Measurements from ENCODE around the gene SLC29A2.
"Not testable (repeated sequence)": the region's sequence is repeated elsewhere in the genome, so short reads cannot be mapped to it uniquely, and the experiment has no call there.

The SLC29A2 gene

DNA sequence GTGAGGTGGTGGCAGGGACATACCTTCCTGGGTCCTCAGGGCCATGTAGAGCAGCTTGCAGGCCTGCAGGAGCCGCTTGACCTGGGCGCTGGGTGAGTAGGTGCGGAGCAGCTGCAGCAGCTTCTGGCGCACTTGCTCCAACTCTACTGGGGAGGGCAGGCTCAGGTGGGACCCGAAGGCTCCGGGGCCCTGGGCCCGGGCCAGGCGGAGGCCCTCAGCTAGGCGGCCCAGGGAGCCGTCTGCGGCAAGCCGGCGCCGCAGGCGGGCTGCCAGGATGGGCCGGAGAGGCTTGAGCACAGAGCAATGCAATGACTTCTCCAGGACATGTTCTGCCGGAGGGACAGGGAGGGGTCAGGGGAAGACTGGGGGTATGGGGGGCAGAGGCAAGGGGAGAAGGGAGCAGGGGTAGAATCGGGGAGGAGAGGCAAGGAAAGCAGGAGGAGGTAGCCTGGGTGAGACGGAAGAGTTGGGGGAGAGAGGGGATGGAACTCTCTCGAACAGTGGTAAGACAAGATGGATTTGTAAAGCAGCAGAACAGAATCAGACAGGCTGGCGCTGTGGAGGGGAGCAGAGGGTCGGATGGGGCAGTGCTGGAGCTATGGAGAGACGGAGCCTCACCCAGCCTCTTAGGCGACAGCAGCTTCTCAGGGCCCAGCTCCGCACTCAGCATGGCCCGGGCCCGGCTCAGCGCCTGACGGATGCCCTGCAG is 37.5 kb downstream of the SLC29A2 start:
- no peak for DNase-seq (ENCODE audit: low read depth)

DNA sequence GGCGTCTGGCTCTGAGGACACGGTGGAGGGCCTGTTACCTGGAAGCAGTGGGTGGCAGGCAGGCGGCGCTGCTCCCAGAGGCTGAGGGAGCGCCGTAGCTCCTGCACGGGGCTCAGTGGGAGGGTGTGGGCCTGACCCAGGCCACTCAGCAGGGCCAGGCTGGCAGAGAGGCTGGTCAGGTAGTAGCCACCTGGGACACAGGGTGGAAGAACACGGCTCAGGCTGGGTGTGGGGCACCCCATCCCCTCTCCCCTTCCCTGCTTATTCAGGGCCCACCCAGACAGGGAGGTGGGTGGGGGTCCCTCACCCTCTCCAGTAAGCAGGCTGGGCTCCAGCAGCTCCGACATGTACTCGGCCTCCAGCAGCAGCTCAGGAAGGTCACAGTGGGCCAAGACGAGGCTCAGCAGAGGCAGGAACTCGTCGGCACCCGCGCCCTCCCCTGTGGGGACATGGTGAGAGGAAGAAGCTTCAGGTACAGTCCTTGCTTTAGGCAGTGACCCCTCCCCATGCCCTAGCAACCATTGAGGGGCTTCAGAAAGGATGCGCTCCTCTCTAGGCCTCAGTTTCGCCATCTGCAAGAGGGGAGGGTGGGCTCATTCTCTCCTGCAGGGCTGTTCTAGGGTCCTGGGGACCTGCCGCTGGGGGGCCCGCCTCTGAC is 38.2 kb downstream of the SLC29A2 start:
- DNase-seq (ENCODE audit: low read depth) = no peak

DNA sequence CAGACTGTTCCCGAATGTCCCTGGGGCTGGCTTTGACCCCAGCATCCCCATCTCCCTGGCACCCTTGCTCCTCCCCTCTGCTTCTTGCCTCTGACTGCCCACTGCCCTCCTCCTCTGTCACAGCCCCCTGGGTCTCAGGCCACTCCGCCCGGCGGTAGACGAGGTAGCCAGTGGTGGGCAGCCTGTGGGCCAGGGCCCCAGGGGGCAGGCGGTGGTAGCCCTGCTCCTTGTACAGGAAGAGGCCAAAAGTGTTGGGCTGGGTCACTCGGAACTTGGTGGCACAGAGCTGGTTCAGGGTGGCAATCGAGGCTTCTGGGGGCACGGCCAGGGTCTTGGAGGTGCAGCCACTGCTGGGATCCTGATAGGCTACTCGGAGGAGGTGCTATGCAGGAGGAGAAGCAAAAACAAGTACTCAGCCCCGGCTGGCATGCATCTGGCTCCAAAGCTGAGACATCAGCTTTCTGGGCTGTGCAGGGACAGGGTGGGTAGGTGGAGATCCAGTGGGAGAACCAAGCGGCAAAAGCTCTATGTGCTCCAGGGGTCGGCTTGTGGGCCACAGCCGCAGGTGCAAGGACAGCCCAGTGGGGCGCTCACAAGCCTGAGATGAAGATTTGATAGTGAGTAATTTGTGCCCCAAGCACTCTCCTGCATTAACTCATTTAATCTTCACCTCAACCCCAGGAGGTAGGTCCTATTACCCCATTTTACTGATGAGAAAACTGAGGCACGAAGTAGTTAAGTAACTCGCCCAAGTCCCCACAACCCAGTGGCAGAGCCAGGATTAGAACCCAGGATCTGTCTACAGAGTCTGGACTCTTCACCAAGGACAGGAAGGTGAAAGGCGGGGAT is 39.0 kb downstream of the SLC29A2 start:
- DNase-seq (ENCODE audit: low read depth) = no peak

DNA sequence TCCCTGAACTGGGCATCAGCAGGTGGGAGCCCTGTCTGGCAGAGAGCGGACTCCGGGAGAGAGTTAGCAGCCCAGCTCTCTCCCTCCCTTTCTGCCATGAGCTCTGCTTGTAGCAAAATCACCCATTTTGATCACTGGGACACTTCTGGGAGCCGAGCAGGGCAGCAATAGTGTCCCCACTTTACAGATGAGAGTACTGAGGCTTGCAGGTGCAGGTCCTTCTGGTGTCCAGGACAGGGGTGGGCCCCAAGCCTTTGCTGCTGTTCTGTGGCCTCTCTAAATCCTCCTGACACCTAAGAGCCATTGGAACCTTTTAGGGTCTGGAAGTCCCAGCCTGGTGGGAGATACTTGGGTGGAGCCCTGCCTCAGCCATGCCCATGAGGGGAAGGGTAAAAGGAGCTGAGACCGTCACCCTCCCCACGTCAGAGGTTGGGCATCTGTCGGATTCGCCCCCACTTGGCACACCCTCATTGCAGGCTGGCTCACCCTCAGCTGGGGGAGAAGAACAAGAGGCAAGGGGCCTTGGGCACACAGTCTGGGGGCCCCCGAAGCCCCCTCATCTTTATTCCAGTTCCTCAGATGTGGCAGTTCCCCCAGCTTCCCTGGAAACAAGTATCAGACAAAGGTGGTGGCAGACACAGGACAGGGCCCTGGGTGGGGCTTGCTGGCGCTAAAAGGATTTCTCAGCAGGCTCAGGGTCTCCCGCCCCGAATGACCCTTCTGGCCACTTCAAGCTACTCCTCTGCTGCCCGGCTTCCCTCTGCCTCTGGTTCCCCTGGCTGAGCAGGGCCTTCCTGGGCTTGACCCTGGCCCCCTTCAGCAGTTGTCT is 39.8 kb downstream of the SLC29A2 start:
- no peak for DNase-seq (ENCODE audit: low read depth)

DNA sequence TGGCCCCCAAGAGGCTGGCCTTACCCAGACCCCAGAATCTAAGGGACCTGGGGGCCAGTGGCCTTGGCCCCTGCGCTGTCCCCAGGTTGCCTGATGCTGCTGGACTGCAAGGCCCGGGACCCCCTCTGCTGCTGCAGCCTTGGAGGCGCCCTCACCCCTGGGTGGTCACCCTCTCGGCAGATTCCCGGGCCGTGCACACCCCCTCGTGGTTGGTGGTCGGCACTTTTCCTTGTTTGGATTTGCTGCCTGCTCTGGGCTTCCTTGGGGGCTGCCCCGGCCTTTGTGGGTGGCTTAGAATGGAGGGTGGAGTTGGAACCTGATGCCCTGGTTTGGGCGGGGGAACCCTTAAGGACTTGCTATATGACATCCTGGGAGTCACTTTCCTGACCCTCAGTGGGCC is 40.6 kb downstream of the SLC29A2 start:
- DNase-seq (ENCODE audit: low read depth) = no peak

DNA sequence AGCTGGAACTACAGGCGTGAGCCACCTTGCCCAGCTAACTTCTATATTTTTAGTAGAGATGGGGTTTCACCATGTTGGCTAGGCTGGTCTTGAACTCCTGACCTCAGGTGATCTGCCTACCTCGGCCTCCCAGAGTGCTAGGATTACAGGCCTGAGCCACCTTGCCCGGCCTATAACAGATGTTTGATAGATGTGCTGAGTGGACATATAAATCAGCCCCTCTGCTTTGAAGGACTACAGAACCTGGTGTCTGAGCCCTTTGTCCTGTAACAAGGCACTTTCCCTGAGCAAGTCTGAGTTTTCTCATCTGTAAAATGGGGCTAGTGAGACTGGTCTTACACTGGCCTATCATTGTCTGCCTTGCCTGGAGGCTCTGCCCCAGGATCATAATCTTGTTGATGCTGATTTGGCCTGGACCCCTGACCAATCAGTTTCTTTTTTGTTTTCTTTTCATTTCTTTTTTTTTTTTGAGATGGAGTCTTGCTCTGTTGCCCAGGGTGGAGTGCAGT is 42.3 kb downstream of the SLC29A2 start:
- no peak for DNase-seq (ENCODE audit: low read depth)

DNA sequence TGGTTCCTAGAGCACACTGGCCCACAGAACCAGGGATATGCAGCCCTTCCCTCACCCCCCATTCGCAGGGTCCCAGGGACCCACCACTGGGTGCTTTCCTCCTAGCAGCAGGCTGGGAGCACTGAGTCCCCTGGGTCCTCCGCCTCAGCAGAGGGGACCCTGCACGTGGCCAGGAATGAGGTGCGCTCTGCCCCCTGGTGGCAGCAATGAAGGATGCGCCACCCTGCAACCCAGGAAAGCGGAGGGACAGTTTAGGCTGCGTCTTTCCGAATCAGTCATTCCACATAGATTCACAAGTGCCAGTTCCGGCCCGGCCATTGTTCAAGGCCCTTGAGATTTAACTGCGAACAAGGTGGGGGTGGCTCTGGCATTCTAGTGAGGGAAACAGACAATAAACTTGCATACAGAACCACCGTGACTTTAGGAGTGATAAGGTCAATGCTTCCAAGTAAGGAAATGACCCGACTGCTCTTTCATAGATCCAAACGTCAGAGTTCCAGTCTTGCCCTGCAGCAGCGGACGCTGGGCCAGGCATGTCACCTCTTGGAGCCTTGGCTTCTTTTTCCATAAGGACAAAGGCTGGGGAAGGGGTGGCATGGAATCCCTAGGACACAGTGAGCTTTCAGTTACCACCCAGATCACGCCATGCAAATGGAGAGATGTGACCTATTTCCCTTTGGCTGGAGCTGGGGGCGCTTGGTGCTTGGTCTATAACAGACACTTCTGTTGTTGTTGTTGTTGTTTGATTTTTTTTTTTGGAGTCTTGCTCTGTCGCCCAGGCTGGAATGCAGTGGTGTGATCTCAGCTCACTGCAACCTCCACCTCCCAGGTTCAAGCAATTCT is 43.0 kb downstream of the SLC29A2 start:
- DNase-seq (ENCODE audit: low read depth) = peak; percentile 73

DNA sequence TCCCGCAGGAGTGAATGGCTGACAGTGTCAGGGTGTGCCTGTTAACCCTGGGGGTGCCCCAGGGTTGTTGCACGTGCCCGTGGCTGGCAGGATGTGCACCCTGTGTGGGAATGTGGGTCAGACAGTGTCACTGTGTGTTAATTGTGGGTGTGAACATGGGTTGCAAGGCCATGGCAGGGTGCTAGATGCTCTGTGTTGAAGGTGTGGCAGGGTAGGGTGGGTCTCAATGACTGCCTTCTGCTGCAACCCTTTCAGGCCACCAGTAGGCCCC is 43.6 kb downstream of the SLC29A2 start:
- DNase-seq (ENCODE audit: low read depth) = no peak

DNA sequence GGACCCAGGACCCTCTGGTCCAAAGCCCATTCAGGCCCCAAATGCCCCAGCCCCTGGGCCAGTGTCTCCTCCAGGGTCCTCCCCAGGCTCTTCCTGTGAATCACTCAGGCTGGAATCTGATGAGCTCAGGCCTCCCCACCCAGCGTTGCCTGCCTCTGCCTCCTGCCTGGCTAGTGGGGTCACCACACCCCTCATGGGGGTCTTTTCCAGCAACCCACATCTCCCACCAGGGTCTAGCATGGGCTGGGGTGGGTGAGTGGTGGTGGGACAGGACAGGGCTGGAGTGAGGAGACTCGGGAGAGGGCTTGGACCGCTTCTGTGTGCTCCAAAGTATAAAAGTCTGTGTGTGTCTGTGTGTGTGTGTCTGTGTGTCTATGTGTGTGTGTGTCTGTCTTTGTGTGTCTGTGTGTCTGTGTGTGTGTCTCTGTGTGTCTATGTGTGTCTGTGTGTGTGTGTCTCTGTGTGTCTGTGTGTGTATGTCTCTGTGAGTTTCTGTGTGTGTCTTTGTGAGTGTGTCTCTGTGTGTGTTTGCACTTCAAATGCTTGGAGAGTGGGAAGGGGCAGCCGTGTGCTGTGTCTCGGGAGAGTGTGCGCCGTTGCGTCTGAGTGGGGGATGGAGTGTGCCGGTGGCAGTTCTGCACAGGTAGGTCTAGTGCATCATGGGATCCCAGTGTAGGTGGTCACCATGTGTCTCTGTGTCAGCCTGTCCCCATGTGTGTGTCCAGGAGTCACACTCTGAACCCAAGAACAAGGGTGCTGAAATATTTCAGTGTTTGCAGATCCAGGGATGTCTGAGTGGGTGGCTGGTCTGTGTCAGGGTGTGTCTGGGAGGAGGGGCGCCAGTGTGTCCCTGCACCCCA is 44.2 kb downstream of the SLC29A2 start:
- peak; percentile 52 for DNase-seq (ENCODE audit: low read depth)

DNA sequence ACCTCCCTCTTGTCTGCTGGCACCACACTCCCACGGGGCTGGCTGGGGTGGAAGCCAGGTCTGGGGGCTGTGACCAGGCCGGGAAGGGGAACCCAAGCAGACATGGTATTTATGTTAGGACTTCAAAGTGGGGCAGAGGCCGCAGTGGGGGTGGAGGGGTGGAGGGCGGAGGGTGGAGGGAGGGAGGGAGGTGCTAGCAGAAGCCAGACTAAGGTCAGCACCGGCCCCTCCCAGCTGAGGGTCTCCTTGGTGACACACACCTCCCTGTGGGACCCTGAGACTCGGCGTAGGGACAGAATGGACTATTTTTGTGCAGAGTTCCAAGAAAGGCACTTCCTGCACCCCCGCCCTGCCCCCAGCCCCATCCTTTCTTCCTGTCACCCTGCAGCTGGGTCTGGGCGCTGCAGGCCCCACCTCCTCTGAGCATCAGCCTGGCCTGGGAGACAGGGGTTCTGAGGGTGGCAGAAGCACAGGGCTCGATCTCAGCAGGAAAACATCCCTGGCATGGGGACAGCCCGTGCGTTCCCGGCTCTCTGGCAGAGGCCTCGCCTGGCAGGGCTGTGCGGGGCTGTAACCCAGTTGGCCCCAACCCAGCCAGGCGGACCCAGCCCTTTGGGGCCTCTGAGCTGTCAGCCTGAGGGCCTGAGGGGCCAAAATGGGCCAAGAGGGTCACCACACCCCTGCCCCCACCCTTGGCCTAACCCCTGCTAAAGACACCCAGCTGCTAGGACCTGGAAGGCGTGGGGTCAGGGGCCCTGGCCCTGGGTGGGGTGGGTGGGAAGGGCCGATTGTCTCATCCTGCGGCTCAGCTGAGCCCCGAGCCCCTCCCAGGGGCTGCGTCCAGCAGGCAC is 45.1 kb downstream of the SLC29A2 start:
- peak; percentile 88 for DNase-seq (ENCODE audit: low read depth)

DNA sequence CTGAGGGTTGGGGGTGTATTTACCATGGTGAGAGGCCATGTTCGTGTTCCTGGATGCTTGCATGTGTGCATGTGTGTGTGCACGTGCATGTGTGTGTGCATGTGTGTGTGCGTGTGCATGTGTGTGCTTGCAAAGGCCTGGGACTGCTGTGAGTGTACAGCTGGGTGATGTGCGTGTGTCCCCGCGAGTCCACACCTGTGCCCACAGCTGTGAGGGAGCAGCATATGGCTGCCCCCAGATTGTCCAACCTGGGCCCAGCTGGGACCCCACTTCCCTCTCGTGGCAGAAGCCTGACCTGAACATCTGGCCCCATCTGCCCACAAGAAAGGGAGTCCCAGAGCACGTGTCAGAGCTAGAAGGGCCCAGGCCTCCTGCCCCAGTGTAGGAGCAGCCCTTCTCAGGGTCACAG is 46.3 kb downstream of the SLC29A2 start:
- DNase-seq (ENCODE audit: low read depth) = no peak

DNA sequence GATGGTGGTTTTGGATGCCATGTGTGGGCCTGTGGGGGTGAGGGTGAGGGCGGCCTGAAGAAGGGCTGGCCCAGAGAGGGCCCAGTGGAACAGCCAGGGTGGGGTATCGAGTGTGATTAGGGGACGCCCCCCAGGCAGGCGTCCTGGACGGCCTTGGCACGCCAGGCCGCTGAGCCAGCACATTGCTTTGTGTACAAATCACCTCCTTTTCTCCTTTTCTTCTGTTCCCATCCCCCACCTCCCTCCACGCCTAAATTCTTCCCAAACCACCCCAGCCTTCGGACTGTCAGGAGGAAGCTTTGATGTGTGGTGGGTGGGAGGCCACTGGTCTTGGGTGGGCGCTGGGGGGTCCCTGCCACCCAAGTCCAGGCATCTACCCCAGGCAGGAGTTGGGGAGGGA is 46.9 kb downstream of the SLC29A2 start:
- DNase-seq (ENCODE audit: low read depth) = peak; percentile 70

DNA sequence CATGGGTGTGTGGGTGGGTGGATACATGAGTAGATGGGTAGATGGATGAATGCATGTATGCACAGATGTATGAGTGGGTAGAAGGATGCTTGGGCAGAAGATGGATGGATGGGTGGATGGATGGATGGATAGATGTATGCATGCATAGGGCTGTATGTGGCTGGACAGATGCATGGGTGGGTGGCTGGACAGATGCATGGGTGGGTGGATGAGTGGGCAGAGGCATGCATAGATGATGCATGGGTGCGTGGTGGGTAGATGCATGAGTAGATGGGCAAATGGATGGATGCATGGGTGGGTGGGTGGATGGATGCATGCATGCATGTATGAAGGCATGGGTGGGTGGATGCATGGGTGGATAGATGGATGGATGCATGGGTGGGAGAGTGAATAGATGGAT is 47.9 kb downstream of the SLC29A2 start:
- DNase-seq (ENCODE audit: low read depth) = no peak

DNA sequence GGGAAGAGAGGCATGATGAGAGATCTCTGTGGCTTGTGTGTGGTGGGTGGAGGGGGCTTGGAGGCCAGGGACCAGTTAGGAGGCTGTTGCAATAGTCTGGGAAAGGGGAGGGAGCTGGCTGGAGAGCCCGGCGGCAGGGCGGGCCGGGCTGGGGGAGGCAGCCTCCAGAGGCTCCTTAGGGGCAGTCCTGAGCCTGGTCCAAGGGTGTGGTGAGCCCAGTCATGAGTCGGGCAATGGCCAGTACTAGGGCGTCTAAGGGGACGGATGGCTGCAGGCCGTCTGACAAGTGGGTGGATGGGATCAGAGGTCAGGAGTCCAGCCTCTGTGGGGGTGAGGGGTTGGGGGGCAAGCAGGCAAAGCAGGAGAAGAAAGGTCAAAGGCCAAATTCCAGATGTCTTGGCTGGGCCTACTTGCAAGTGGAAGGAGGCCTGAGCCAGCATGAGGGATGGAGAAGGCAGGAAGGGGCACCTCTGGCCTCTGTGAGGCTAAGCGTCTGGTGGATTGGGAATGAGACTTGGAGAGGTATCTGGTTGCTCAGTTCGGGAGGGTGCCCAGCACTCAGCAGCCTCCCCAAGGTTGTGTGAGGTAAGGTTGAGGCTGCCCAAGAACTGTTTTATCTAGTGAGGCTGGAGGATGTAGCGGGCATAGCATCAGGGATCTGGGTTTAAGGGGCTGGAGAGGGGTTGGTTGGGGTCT is 48.7 kb downstream of the SLC29A2 start:
- DNase-seq (ENCODE audit: low read depth) = peak; percentile 81

DNA sequence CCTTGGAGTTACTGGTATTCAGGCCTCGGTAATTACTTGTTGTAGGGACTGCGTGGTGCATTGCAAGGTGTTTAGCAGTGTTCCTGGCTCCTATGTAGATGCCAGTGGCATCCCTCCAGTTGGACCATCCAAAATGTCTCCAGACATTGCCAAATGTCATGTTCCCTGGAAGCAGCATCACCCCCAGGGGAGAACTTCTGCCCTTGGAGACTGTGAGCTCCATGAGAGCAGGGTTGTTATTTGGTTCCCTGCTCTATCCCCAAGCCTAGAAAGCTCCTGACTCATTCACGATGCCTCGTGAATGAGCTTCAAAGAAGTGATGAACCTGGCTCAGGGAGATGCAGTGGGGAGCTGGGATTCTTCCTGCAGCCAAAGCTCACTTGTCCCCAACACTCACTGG is 50.0 kb downstream of the SLC29A2 start:
- peak; percentile 55 for DNase-seq (ENCODE audit: low read depth)

DNA sequence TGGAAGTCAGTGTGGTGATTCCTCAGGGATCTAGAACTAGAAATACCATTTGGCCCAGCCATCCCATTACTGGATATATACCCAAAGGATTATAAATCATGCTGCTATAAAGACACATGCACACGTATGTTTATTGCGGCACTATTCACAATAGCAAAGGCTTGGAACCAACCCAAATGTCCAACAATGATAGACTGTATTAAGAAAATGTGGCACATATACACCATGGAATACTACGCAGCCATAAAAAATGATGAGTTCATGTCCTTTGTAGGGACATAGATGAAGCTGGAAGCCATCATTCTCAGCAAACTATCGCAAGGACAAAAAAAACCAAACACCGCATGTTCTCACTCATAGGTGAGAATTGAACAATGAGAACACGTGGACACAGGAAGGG is 50.8 kb downstream of the SLC29A2 start:
- not testable (repeated sequence) for DNase-seq (ENCODE audit: low read depth)

DNA sequence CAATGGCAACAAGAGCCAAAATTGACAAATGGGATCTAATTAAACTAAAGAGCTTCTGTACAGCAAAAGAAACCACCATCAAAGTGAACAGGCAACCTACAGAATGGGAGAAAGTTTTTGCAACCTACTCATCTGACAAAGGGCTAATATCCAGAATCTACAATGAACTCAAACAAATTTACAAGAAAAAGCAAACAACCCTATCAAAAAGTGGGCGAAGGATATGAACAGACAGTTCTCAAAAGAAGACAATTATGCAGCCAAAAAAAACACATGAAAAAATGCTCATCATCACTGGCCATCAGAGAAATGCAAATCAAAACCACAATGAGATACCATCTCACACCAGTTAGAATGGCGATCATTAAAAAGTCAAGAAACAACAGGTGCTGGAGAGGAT is 51.3 kb downstream of the SLC29A2 start:
- not testable (repeated sequence) for DNase-seq (ENCODE audit: low read depth)

DNA sequence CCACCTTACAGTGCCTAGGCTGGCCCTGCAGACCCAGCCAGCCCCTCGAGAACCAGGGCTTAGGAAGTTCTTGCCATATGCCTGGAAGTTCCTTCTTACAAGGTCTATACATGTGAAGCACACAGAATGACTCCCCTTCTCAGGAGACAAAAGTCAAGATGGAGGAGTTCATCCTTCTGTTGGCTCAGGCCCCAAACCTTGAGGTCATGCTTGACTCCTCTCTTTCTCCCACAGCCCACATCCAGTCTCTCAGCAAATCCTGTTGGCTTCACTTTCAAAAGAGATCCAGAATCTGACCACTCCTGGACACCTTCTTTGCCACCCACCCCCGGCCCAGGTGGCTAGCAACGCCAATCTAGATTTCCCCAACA is 53.0 kb downstream of the SLC29A2 start:
- DNase-seq (ENCODE audit: low read depth) = no peak

All from fibroblast of gingiva (primary cell).